Kidney capillary endothelial cell (primary cell): ENCODE measurements around the gene NLRC5.
"Not testable (repeated sequence)": the region's sequence is repeated elsewhere in the genome, so short reads cannot be mapped to it uniquely, and the experiment has no call there.

Experiments
- DNase-seq: peaks from one replicate; pipeline ENCODE4 v3.0.0-alpha.2; 2018; ENCODE audit warnings: low spot score

Gene NLRC5

DNA sequence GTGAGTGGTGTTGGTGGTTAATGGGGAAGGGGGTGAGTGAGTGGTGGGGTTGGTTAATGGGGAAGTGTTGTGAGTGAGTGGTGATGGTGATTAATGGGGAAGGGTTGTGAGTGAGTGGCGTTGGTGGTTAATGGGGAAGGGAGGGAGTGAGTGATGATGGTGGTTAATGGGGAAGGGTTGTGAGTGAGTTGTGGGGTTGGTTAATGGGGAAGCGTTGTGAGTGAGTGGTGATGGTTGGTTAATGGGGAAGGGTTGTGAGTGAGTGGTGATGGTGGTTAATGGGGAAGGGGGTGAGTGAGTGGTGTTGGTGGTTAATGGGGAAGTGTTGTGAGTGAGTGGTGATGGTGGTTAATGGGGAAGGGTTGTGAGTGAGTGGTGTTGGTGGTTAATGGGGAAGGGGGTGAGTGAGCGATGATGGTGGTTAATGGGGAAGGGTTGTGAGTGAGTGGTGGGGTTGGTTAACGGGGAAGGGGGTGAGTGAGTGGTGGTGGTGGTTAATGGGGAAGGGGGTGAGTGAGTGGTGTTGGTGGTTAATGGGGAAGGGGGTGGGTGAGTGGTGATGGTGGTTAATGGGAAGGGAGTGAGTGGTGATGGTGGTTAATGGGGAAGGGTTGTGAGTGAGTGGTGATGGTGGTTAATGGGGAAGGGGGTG, 81.8 kb downstream of the NLRC5 start:
- DNase-seq = not testable (repeated sequence)

DNA sequence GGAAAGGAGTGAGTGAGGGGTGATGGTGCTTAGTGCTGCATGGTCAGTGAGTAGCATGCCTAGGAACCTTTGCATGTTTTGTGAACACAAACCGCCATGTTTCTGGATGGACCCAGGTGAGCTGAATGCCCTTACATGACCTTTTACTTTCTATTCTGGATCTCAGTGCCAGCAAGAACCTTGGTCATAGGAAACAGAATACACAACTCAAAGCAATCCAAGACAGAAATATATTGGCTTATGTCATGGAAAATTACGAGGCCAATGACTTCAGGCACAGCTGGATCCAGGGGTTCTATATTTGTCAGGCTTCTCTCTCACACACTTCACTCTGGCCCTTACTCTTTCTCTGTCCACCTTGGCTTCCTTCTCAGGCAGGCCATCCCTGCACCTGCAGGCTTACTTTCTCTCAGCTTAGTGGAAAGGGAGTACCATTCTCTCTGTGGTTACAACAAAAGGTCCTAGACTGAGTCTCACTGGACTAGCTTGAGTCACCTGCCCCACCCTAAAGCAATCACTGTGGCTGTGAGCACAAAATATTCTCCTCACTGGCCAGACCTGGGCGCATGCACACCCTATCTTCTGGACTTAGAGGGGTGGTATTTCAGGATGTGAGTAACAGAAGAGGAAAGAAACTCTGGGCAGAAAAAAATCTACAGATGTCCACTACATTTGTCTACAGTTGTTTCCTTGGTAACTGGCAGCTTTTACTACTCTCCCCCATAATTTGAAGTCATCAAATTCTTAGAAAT, 82.7 kb downstream of the NLRC5 start:
- DNase-seq = peak; percentile 7

DNA sequence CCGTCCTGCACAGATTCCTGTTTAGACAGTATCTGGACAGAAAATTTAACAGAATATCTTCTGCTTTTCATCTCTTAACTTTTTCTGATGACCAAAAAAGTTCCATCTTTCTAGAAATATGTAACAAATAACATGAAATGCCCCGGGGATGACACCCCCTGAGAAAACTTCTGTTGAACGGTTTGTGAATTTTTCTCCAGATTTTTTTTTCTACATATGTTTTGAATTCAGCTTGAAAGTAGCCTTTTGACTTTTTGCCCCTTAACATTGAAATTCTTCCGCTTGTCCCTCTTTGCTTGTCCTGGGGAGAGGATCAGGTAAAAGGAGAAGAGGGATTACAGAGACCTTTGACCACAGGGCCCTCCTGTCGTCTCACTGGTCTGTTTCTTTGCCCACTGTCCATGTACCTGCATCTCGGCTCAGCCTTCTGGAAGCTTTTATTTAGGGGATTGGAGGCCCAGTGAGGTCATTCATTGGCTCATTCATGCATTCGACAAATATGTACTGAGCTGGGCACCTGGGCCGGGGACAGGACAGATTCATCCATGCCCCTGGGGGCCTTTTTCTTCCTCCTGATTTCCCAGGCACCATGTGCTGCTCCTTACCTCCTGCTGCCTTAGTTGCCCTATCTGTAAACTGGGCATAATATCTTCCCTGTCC, 83.4 kb downstream of the NLRC5 start:
- DNase-seq = no peak

DNA sequence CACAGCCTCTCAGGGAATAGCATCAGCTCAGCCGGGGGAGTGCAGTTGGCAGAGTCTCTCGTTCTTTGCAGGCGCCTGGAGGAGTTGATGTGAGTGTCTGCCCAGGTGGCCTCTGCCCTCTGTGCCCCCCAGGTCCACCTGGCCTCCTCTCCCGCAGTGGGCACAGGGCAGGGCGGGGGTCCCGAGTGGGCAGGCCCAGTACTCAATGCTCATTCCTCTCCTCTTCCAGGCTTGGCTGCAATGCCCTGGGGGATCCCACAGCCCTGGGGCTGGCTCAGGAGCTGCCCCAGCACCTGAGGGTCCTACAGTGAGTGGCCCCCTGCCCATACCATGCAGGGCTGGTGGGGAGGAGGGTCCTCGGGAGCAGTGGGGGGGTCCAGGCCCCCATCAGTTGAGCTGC, 88.4 kb downstream of the NLRC5 start:
- DNase-seq = no peak

DNA sequence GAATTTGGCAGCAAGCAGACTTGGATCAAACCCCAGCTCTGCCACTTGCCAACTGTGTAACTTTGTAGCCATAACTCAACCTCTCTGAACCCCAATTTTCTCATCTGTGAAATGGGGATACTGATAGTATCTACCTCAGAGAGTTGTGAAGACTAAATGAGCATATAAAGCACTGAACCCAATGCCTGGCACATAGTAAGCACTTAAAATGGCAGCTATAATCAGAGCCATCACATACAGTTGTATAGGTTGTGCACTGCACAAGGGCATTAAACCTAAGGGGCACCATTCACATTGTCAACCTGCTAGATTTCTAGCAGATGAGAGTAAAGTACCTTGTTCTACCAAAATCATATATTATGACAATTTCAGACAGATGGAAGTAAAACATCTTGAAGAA, 92.4 kb downstream of the NLRC5 start:
- DNase-seq = no peak

DNA sequence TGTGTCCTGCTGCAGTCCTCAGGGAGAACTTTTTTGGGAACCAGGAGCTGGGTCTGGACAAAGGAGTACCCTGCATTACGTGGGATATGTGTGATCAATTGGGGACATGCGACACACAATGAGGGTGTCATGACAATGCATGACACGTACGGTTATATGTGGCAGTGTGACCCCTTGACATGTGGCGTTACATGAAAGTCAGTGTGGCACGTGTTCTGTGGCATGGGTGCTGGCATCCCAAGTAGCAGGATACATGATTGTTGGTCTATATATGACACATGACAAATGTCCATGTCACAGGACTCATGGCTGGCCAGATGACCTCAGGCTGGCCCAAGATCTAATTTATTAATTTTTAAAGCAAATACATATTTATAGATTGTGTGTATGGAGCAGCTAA, 93.3 kb downstream of the NLRC5 start:
- DNase-seq = no peak

DNA sequence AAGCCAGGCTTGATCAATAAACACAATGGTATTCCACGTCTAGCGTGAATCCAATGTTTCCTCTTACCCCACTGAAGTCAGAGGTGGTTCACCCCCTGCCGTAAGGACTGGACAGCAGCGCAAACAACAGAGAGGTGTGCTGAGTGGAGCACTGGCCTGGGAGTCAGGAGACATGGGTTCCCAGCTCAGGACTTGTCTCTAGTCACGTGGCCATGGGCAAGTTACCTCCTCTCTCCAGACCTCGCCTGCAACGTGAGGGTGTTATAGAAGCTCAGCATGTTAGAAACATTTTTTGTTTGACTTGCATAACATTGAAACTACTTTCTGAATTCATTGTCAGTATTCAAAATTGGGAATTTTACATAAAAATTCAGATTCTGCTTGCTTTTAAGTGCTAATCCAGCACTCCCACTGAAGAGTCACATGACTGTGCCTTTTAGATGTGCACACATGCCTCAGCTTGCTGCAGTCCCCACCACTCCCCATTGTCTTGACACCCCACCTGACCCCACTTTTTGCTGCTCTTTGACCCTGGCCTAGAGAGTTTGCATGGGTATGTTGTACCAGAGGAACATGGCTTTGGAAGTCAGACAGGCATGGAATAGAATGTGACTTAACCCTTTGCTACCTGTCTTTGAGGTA, 94.2 kb downstream of the NLRC5 start:
- DNase-seq = no peak

DNA sequence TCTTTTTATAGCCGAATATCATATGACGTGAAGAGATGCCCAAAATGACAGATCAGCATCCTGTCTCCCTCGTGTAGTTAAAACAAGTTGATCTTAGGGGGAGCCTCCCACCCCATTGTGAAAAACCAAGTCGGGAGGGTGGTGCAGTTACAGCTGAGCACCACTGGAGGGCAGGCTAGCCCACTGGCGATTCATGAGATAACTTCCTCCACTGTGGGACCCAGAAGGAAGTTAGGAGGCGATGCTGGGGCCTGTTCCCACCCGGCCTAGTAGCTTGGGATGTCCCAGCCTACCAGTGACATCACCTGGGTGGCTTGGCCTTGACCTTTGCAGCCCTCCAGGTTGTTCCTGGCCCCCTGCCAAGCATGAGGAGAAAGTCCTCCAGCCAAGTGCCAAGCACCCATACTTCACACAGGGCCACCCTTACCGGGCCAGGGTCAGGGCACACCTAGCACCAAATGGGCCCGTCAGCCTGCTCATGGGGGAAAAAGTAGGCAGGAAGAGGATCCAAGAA, 95.0 kb downstream of the NLRC5 start:
- DNase-seq = peak; percentile 76

DNA sequence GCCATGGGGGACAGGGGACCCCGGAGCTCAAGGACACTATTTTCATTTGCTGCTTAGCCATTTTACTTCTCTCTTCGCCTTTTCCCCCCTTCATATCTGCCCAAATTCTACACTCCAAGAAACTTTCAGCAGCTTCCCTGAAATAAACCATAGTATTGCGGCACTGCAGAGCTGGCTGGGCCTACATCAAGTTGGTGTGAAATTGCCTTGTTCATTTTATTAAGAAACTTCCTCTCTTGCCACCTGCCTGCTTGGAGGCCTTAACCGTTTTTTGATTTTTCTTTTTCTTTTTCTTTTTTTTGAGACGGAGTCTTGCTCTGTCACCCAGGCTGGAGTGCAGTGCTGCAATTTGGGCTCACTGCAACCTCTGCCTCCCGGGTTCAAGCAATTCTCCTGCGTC, 95.6 kb downstream of the NLRC5 start:
- no peak for DNase-seq

DNA sequence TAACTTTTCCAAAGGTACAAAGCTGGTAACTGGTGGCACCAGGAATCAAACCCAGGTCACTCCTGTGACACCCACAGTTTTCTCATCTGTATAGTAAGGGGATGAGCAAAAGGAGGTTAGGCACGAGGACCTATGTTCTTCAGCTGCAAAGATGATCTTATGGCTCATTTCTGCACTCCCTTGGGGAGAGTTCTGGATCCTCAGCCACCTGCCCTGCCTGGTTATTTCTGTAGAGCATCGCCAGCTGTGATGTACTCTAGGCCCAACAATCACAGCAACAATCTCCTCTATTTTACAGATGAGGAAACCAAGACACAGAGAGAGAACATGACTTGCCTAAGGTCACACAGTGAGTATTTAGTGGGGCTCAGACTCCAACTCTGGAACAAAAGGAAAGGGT, 97.6 kb downstream of the NLRC5 start:
- DNase-seq = no peak

DNA sequence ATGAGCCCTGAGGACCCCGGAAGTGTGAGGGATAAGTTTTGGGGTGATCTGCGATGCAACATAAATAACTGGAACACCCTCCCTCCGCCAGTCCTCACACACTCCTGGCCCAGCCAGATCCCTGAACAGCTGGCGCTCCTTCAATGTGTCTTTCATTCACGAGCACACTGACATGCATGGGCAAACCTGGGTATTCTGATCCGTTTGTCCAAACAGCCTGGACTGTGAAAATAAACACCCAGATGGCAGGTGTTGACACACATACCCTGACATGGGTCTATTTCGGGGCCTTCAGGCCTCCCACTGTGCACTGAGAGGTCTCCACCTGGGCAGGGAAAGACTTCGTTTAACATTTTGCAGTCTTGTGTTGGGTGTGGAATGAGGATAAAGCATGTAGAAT, 100.0 kb downstream of the NLRC5 start:
- no peak for DNase-seq

DNA sequence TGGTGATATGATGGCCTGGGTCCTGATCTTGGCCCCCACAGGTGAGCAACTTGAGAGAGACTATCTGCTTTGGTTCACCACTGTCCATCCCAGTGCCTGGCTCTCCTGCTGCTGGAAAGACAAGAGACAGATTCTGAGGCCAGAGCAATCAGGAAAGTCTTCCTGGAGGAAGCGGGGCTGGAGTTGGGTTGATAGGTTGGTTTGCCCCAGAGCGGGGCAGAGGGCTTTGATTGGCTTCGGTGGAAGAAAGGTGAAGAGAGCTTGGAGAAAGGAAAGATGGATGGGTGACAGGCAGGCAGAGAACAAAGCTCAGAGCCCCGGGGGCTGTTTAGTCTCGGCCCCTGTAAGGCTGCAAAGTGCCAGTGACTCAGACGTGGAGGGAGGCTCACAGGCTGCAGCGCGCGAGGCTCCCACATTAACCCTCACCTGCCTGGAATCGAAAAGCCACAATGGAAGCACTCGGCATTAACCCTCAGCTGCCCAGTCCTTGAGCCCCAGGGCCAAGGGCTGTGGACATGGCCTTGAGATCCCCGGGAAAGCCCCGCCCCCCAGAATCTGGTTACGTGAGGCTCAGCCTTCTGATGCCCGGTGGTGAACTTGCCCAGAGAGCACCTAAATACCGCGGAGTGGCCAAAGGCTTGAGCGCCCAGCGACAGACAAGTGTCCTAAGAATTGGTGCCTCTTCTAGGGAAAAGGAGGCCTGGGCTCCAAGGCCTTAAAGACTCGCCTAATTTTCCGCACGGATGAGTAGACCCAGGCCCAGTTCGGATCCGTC, 102.0 kb downstream of the NLRC5 start:
- peak; percentile 49 for DNase-seq

DNA sequence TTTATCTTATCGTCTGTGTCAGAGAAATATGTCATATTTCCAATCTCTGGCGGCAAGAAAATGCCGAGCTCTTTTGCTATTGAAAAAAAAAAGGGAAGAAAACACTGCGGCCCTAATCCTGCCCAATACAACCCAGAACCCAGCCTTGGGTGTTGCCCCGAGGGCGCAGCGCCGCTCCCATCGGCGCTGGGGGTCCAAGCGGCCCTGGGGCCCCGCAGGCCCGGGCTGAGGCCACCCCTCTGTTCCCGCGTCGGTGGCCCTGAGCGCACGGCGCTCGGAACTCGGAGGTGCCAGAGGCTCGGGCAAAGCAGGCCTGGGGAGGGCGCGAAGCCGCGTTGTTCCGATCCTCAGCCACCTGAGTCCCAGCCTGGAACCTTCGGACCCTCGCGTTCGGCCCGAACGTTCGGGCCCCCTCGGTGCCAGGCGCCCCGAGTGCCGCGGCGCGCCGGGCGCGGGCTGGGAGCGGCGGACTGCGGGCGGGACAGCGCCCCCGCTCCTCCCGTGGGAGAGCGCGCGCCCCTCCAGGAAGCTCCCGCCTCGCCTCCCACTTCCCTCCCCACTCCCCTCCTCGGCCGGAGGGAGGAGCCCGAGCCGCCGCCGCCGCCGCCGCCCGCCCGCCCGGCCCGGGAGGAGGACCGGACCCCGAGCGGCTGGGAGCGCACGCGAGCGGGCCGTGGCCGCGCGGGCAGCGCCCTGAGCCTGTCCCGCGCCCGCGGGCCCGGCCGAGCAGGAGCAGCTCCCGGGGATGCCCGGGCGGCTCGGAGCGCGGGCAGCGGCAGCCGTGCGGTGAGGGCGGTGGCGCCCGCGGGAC, 102.8 kb downstream of the NLRC5 start, which contains the start of gene CPNE2:
TSS of gene CPNE2 (plus strand) at position 609 of the 811 bp plus-strand sequence. CDS start 18,160 bp downstream, outside the sequence.
- peak; percentile 28 for DNase-seq

DNA sequence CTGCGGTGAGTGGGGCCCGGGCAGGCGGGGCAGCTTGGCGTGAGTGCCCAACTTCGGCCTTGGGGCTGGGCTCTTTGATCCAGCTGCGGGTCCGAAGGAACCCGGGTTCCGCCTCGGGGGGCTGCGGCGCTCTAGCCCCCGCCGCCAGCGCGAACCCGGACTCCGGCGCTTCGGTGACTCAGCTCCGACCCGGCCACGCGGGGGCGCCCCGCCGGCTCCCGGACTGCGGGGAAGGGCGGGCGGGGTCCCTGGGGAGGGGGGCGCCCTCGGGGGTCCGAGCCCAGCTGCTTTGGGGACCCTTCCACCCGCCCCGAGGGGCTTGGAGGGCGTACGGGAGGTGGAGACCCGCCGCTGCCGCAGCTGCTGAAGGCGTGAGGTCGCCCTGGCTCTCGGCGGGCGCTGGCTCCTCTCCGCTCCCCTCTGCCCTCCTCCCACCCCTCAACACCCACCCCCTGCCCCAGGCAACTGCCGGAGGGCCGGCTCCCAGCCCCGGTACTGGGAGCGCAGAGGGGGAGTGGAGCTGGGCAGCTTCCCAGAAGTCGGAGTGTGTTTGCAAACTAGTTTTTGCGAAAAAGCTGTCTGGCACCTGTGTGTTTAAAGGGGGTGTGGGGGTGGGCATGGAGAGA, 103.5 kb downstream of the NLRC5 start:
- DNase-seq = peak; percentile 36

DNA sequence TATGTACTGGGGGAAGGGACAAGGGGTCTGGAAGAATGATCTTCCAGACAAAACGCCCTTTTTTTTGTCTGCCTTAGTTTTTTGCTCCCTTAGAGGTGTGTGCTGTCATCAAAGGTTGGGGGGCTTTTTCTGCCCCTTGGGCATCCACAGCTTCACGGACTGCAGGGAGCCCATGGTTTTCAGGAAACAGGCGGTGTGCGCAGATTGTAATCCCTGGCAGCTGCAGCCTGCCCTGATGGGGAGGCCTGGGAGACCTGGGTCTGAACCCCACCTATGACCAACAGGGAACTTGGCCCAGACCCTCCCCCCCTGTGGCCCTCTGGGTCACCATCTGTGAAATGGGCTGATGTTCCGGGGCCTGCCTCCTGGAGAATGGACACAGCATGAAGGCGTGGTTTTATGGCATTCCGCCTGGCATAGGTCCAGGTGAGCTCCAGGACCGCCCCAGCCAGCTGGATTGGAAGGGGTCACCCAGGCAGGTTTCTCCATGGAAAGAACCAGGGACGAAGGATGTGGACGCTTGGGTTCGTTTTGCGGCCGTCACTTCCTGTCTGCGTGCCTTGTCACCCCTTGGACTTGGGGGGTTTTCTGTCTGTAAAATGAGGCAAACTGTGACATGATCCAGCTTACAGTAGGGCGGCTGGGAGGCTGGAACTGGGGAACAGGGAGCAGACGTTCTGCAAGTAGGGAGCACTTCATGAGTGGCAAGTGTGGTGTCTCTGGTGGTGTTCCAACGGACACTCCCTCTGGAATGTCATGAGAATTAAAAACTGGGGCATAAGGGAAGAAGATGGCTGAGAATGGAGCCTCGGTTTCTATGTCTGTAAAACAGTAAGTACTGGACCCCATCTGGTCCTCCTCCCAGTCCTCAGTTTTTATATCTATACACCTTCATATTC, 104.6 kb downstream of the NLRC5 start:
- no peak for DNase-seq

DNA sequence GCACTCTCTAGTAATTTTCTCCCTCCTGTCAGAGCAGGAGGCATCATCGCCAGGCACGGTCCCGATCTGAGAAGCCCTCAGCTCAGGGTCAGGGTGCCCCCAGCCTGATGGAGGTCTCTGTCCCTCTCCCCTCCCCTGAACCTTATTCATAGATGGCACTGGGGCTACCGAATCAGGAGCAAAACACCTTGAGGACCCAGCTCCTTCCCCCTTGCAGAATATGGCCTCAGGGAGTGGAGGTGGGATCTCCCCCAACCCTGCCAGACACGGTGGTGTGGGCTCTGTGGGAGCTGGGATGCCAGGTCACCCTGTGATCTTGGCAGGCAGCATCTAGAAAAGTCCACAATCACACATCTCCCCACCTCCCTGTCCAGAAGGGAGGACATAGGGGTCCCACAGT, 105.6 kb downstream of the NLRC5 start:
- DNase-seq = no peak

DNA sequence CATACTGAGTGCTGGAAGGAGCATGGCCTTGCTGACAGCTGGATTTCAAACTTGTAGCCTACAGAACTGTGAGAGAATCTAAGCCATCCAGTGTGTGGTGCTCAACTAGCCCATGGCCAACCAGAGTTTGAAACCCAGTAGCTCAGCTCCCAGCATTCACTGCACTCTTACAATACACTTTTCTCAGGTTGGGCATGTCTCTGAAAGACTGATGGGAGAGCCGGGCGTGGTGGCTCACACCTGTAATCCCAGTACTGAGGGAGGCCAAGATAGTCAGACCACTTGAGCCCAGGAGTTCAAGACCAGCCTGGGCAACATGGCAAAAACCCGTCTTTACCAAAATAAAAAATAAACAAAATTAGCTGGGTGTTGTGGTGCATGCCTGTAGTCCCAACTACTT, 106.8 kb downstream of the NLRC5 start:
- DNase-seq = no peak

DNA sequence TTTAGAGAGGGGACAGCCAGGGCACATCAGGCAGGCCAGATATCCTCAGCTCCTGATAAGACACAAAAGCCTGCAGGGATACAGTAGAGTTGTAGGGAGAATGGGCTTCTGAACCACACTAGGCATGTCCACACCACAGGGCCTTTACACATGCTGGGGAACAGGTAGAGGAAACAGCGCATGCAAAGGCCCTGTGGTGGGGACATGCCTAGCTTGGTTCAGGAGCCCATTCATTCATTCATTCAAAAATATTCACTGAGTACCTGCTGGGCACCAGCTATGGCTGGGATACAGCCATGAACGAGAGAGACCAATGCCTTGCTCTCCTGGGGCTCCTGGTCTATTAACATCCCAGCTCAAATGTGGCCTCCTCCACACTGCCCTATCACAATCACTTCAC, 107.4 kb downstream of the NLRC5 start:
- no peak for DNase-seq

DNA sequence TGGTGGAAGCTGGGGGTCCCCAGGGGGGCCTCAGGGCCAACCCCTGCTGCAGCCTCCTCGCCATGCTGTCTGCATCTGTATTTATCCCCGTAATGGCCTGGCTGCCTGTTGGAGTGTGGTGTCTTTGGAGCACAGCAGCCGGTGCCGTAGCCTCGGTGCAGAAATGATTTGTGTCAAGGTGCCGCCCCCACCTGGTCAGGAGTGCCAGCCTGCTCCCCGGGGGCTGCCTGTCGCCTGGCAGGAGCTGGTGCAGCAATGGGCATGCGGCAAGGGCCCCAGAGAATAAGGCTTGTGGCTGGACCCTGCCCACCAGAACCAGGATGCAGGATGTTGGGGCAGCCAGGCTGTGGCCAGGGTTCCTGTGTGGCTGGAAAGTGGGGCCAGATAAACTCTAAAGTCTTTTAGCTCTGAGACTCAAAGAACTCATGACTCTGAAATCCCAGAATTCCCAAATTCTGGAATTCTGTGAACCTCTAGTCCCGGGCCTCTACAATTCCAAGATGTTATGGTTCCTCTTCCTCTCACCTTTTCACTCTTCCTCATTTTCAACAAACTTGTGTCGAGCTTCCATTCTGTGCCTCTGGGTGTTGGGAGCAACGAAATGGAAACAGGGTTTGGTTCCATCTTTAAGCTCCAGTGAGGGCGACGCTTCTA, 109.0 kb downstream of the NLRC5 start:
- DNase-seq = no peak
